Mesenchymal stem cell (in vitro differentiated cells and primary cell): Measurements from ENCODE around the gene PIP4K2A.

Experiments
- DNase-seq: peaks from one replicate; pipeline ENCODE4 v3.0.0-alpha.2; 2013
- H2AFZ ChIP-seq: one replicate; pipeline ENCODE4 v1.6.1; 2013; ENCODE audit warnings: low read depth, mild to moderate bottlenecking, control low read depth, inconsistent platforms, low read length, moderate library complexity
- H2AK5ac ChIP-seq: 2 replicates; pipeline ENCODE4 v1.6.1; 2013; ENCODE audit warnings: low read length, moderate library complexity, mild to moderate bottlenecking, inconsistent platforms; ENCODE audit not compliant: severe bottlenecking
- H2BK120ac ChIP-seq: one replicate; pipeline ENCODE4 v1.6.1; 2013; ENCODE audit warnings: low read depth, mild to moderate bottlenecking, inconsistent platforms, low read length, moderate library complexity
- H2BK12ac ChIP-seq, 2 experiments: one replicate each; pipeline ENCODE4 v1.6.1; 2013; ENCODE audit warnings: inconsistent platforms in 2 of 2, low read length in 2 of 2, mild to moderate bottlenecking in 2 of 2, moderate library complexity in 2 of 2, control low read depth in 1 of 2
- H2BK15ac ChIP-seq: one replicate; pipeline ENCODE4 v1.6.1; 2013; ENCODE audit warnings: mild to moderate bottlenecking, low read depth, inconsistent platforms; ENCODE audit not compliant: poor library complexity, severe bottlenecking
- H2BK5ac ChIP-seq: 2 replicates; pipeline ENCODE4 v1.6.1; 2013; ENCODE audit warnings: low read depth, mild to moderate bottlenecking, low read length, control low read depth, inconsistent platforms; ENCODE audit not compliant: poor library complexity, severe bottlenecking
- H3K14ac ChIP-seq, 2 experiments: one replicate each; pipeline ENCODE4 v1.6.1; 2013; ENCODE audit warnings: inconsistent platforms in 2 of 2, low read length in 2 of 2, control low read depth in 1 of 2, mild to moderate bottlenecking in 1 of 2, moderate library complexity in 1 of 2
- H3K18ac ChIP-seq, 2 experiments: one replicate each; pipeline ENCODE4 v1.6.1; 2013; ENCODE audit warnings: inconsistent platforms in 2 of 2, low read length in 2 of 2, control low read depth in 1 of 2, low read depth in 1 of 2, mild to moderate bottlenecking in 1 of 2
- H3K23ac ChIP-seq, 2 experiments: one replicate each; pipeline ENCODE4 v1.6.1; 2013; ENCODE audit warnings: inconsistent platforms in 2 of 2, low read length in 2 of 2, mild to moderate bottlenecking in 2 of 2, moderate library complexity in 2 of 2, control low read depth in 1 of 2
- H3K27ac ChIP-seq: 2 replicates; pipeline ENCODE4 v1.5.1; 2013; ENCODE audit warnings: mild to moderate bottlenecking, moderate library complexity, low read length, control low read depth, inconsistent platforms; ENCODE audit not compliant: poor library complexity, severe bottlenecking
- H3K27me3 ChIP-seq, 2 experiments: 2 replicates each; pipeline versions ENCODE4 v1.6.1 to v1.7.0; 2013; ENCODE audit warnings: low read length in 2 of 2, mild to moderate bottlenecking in 2 of 2, moderate library complexity in 2 of 2, control low read depth in 1 of 2, inconsistent platforms in 1 of 2; ENCODE audit not compliant: control insufficient read depth in 1 of 2, insufficient read depth in 1 of 2
- H3K36me3 ChIP-seq, 2 experiments: 2 replicates each; pipeline versions ENCODE4 v1.6.1 to v1.7.0; 2013; ENCODE audit warnings: low read length in 2 of 2, control low read depth in 1 of 2, inconsistent platforms in 1 of 2, low read depth in 1 of 2, mild to moderate bottlenecking in 1 of 2; ENCODE audit not compliant: insufficient read depth in 2 of 2, control insufficient read depth in 1 of 2
- H3K4ac ChIP-seq, 2 experiments: one replicate each; pipeline ENCODE4 v1.6.1; 2013; ENCODE audit warnings: inconsistent platforms in 2 of 2, low read length in 2 of 2, mild to moderate bottlenecking in 2 of 2, moderate library complexity in 2 of 2, control low read depth in 1 of 2, low read depth in 1 of 2
- H3K4me1 ChIP-seq: 2 replicates; pipeline ENCODE4 v1.6.1; 2013; ENCODE audit warnings: low read depth, low read length, control low read depth; ENCODE audit not compliant: control insufficient read depth, insufficient read depth
- H3K4me2 ChIP-seq: 2 replicates; pipeline ENCODE4 v1.6.1; 2013; ENCODE audit warnings: low read length, mild to moderate bottlenecking, inconsistent platforms; ENCODE audit not compliant: poor library complexity, severe bottlenecking
- H3K4me3 ChIP-seq, 2 experiments: 2 replicates each; pipeline versions ENCODE4 v1.5.1 to v1.7.0; 2013; ENCODE audit warnings: low read length in 2 of 2, mild to moderate bottlenecking in 2 of 2, control low read depth in 1 of 2, low read depth in 1 of 2; ENCODE audit not compliant: insufficient read depth in 1 of 2
- H3K79me1 ChIP-seq: replicated peaks from 2 replicates; pipeline ENCODE4 v1.6.1; 2013; ENCODE audit warnings: mild to moderate bottlenecking, control low read depth, low read length, inconsistent platforms; ENCODE audit not compliant: poor library complexity, severe bottlenecking
- H3K9ac ChIP-seq: 2 replicates; pipeline ENCODE4 v1.7.0; 2013; ENCODE audit warnings: mild to moderate bottlenecking, low read length, moderate library complexity
- H3K9me3 ChIP-seq: 2 replicates; pipeline ENCODE4 v1.7.0; 2013; ENCODE audit warnings: mild to moderate bottlenecking, low read length; ENCODE audit not compliant: control insufficient read depth
- H4K8ac ChIP-seq: one replicate; pipeline ENCODE4 v1.6.1; 2013; ENCODE audit warnings: inconsistent platforms, mild to moderate bottlenecking, low read length, moderate library complexity
- H4K91ac ChIP-seq: one replicate; pipeline ENCODE4 v1.6.1; 2013; ENCODE audit warnings: mild to moderate bottlenecking, low read length, inconsistent platforms
- WGBS: methylation state at CpG from one replicate; pipeline ENCODE4 v1.1.7; 2013; ENCODE audit warnings: mixed read lengths; 5-methylcytosine and 5-hydroxymethylcytosine counted together

PIP4K2A gene

DNA sequence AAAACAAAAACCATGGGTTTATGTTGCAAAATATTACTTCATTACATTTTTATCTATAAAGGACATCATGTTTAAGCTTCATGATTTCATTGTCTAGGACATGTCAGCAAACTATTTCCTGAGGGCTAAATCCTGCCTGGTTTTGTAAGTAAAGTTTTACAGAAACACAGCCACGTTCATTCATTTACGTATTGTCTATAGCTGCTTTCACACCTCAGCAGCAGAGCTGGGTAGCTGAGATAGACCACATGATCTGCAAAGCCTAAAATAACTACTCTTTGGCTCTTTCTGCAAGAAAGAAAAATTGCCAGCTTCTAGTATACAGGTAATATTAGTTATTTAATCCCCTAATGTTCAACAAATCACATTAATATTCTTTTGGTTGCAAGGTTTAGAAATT lies 12.7 kb upstream of the PIP4K2A start:
- Histone ChIP-seq H3K79me1 (no peaks in the 10 kb centered on the region), H3K4me3 (no peak overlapping the region), H2BK12ac (no peak overlapping the region), H2BK5ac (no peak overlapping the region), H3K9ac (no peak overlapping the region), H2BK15ac (no peak overlapping the region), H3K18ac (no peak overlapping the region), H3K27me3 (no peaks in the 10 kb centered on the region), H3K4me1 (peaks cover 1% of the 10 kb centered on the region), H3K4me2 (no peak overlapping the region), H3K23ac (no peak overlapping the region), H2AFZ (no peak overlapping the region), H2BK120ac (no peak overlapping the region), H2AK5ac (no peak overlapping the region), H3K9me3 (no peaks in the 10 kb centered on the region), H3K4ac (no peak overlapping the region), H4K8ac (no peak overlapping the region), H3K36me3 (no peaks in the 10 kb centered on the region), H3K14ac (no peak overlapping the region), H4K91ac (no peak overlapping the region), H3K27ac (no peak overlapping the region)
- DNase-seq, result no peak
- WGBS, result 90% methylated on average over 2 of the region's 2 CpGs

DNA sequence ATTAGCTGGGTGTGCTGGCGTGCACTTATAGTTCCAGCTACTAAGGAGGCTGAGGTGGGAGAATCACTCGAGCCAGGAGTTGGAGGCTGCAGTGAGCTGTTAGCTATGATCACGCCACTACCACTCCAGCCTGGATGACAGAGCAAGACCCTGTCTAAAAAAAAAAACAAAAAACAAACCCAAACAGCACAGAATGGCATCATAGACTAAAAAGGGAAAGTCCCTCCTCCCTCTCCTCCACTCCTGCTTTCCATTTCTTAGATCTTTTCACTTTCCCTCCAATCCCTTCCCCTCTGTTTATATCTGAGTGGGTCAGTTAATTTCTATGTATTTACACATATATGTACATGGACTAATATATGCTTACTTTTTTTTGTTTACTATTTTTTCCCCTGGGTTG lies 10.4 kb upstream of the PIP4K2A start:
- Histone ChIP-seq H3K4me1 (peaks cover 1% of the 10 kb centered on the region), H4K8ac (no peak overlapping the region), H3K18ac (no peak overlapping the region), H2AK5ac (no peak overlapping the region), H3K23ac (no peak overlapping the region), H2BK5ac (no peak overlapping the region), H2BK12ac (no peak overlapping the region), H3K79me1 (no peaks in the 10 kb centered on the region), H2BK15ac (no peak overlapping the region), H3K14ac (no peak overlapping the region), H3K4me3 (no peak overlapping the region), H2BK120ac (no peak overlapping the region), H3K27me3 (no peaks in the 10 kb centered on the region), H3K9ac (no peak overlapping the region), H3K9me3 (no peaks in the 10 kb centered on the region), H3K36me3 (no peaks in the 10 kb centered on the region), H2AFZ (no peak overlapping the region), H3K4ac (no peak overlapping the region), H3K27ac (no peak overlapping the region), H4K91ac (no peak overlapping the region), H3K4me2 (no peak overlapping the region)
- 100% methylated on average over 3 of the region's 3 CpGs for WGBS
- DNase-seq, result no peak

DNA sequence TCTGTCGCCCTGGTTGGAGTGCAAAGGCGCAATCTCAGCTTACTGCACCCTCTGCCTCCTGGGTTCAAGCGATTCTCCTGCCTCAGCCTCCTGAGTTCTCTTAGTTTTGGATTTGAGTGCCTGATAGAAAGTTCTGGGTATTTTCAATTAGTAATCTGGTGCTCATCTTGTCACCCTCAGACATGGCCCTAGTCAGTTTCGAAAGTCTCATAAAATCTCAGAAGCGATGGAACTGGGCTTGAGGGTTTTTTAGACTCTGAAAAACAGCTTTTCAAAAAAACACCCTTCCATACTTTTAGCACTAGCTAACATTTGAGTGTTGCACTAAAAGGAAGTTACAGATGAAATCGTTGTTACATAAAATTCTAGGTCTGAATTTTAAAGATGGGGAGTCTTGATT lies 9.4 kb upstream of the PIP4K2A start:
- 95% methylated on average over 4 of the region's 6 CpGs for WGBS

DNA sequence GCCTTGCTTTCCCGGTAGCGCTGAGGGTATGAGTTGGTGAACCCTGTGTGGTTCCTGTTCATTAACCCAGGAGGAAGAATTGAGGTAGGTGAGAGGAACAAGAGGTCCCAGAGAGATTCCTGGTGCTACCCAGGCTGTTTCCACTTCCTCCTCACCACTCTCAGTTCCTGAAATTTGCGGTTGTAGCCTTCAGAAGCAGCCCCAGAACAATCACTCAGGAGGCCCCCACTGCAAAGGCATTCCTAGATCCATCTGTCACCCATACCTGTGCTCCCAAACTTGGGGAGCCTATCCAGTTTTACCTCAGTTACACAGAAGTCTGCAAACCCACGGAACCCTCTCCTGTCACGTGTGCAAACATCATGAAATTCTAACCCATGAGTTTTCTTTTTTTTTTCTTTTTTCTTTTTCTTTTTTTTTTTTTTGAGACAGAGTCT lies 9.0 kb upstream of the PIP4K2A start:
- Histone ChIP-seq H3K4me2 (no peak overlapping the region), H3K4me3 (no peak overlapping the region), H2AFZ (no peak overlapping the region), H3K9me3 (no peaks in the 10 kb centered on the region), H3K4me1 (peaks cover 1% of the 10 kb centered on the region), H3K14ac (no peak overlapping the region), H3K27ac (no peak overlapping the region), H4K91ac (peak overlapping the region; percentile 25), H3K79me1 (no peaks in the 10 kb centered on the region), H2BK5ac (no peak overlapping the region), H2AK5ac (no peak overlapping the region), H4K8ac (no peak overlapping the region), H2BK12ac (no peak overlapping the region), H3K4ac (no peak overlapping the region), H2BK15ac (no peak overlapping the region), H3K9ac (no peak overlapping the region), H3K18ac (no peak overlapping the region), H3K23ac (no peak overlapping the region), H3K36me3 (no peaks in the 10 kb centered on the region), H3K27me3 (no peaks in the 10 kb centered on the region), H2BK120ac (no peak overlapping the region)
- no peak for DNase-seq
- over 99% methylated on average over 5 of the region's 5 CpGs for WGBS

More for the DNA sequence above, 9.4 kb upstream of the PIP4K2A start:
- Histone ChIP-seq H2BK15ac (no peak overlapping the region), H3K27ac (no peak overlapping the region), H3K36me3 (no peaks in the 10 kb centered on the region), H2BK5ac (no peak overlapping the region), H3K27me3 (no peaks in the 10 kb centered on the region), H3K23ac (no peak overlapping the region), H2AFZ (no peak overlapping the region), H3K9ac (no peak overlapping the region), H4K8ac (no peak overlapping the region), H3K4me2 (no peak overlapping the region), H3K4me3 (no peak overlapping the region), H3K79me1 (no peaks in the 10 kb centered on the region), H2BK12ac (no peak overlapping the region), H3K4ac (no peak overlapping the region), H3K9me3 (no peaks in the 10 kb centered on the region), H3K18ac (no peak overlapping the region), H2BK120ac (no peak overlapping the region), H3K14ac (no peak overlapping the region), H3K4me1 (peaks cover 1% of the 10 kb centered on the region), H4K91ac (no peak overlapping the region), H2AK5ac (no peak overlapping the region)
- DNase-seq, result no peak
